GM23338 (cell line): ENCODE measurements around the gene GPC6. TPM values are rescaled to one million over a fixed set of nuclear protein-coding genes. Genes with fewer than 3 reads are reported as not detected.

Source experiments
- ATAC-seq: fragments of 200-7000 bp; cut with Tn5 transposase; 3 replicates; pipeline ENCODE4 v1.9.1; 2020
- DNase-seq: peaks from one replicate; pipeline ENCODE4 v3.0.0-alpha.2; 2015; ENCODE audit warnings: low spot score
- H2AFZ ChIP-seq: fragments of 200-600 bp; sonication (generic); 2 replicates; pipeline ENCODE4 v1.8.0; 2016; ENCODE audit warnings: antibody characterized with exemption, mild to moderate bottlenecking, moderate library complexity
- H3F3A ChIP-seq: fragments of 200-600 bp; sonication (generic); replicated peaks from 2 replicates; pipeline ENCODE4 v1.8.0; 2017; ENCODE audit warnings: antibody characterized with exemption, mixed run types, low read depth
- H3K27ac ChIP-seq: fragments of 200-600 bp; sonication (generic); 2 replicates; pipeline ENCODE4 v1.6.1; 2016; ENCODE audit warnings: low read depth
- H3K27me3 ChIP-seq: fragments of 200-600 bp; sonication (generic); 2 replicates; pipeline ENCODE4 v1.8.0; 2016; ENCODE audit warnings: mild to moderate bottlenecking, mixed run types, moderate library complexity; ENCODE audit not compliant: insufficient read depth
- H3K36me3 ChIP-seq: fragments of 200-600 bp; sonication (generic); 2 replicates; pipeline ENCODE4 v1.8.0; 2016; ENCODE audit warnings: mild to moderate bottlenecking; ENCODE audit not compliant: insufficient read depth
- H3K4me1 ChIP-seq: fragments of 200-600 bp; sonication (generic); 2 replicates; pipeline ENCODE4 v1.8.0; 2016; ENCODE audit warnings: mild to moderate bottlenecking, moderate library complexity; ENCODE audit not compliant: insufficient read depth
- H3K4me2 ChIP-seq: fragments of 200-600 bp; sonication (generic); 2 replicates; pipeline ENCODE4 v1.7.1; 2017; ENCODE audit warnings: mixed run types
- H3K4me3 ChIP-seq: fragments of 200-600 bp; sonication (generic); 2 replicates; pipeline ENCODE4 v1.6.1; 2016; ENCODE audit warnings: mixed run types
- H3K79me2 ChIP-seq: fragments of 200-600 bp; sonication (generic); replicated peaks from 2 replicates; pipeline ENCODE4 v1.8.0; 2017; ENCODE audit warnings: mild to moderate bottlenecking; ENCODE audit not compliant: insufficient read depth
- H3K9me2 ChIP-seq: fragments of 200-600 bp; sonication (generic); 2 replicates; pipeline ENCODE4 v1.8.0; 2017; ENCODE audit not compliant: insufficient read depth
- H4K20me1 ChIP-seq: fragments of 200-600 bp; sonication (generic); replicated peaks from 2 replicates; pipeline ENCODE4 v1.8.0; 2017; ENCODE audit warnings: mild to moderate bottlenecking; ENCODE audit not compliant: insufficient read depth
- H3K27ac Mint-ChIP-seq: 2 replicates; pipeline ENCODE4 v1.8.0; 2020; ENCODE audit warnings: inconsistent platforms, mild to moderate bottlenecking, moderate library complexity, mixed read lengths
- H3K27me3 Mint-ChIP-seq: 3 replicates; pipeline ENCODE4 v1.8.0; 2022; ENCODE audit warnings: low read depth, mild to moderate bottlenecking, moderate library complexity, mixed read lengths, inconsistent platforms; ENCODE audit not compliant: insufficient read depth, poor library complexity
- H3K36me3 Mint-ChIP-seq: 3 replicates; pipeline ENCODE4 v1.8.0; 2021; ENCODE audit warnings: low read depth, mild to moderate bottlenecking, inconsistent platforms, moderate library complexity, mixed read lengths
- H3K4me1 Mint-ChIP-seq: 3 replicates; pipeline ENCODE4 v1.8.0; 2020; ENCODE audit warnings: mild to moderate bottlenecking, inconsistent platforms, mixed read lengths
- H3K4me3 Mint-ChIP-seq: 3 replicates; pipeline ENCODE4 v1.8.0; 2021; ENCODE audit warnings: moderate library complexity, mild to moderate bottlenecking, inconsistent platforms, mixed read lengths
- H3K9me3 Mint-ChIP-seq: 3 replicates; pipeline ENCODE4 v1.8.0; 2020; ENCODE audit warnings: moderate library complexity, mild to moderate bottlenecking, inconsistent platforms, mixed read lengths
- CREB1 ChIP-seq: fragments of 250-450 bp; sonication (Bioruptor Pico); IDR thresholded peaks from 2 replicates; pipeline ENCODE4 v1.5.0; 2020; ENCODE audit warnings: low read depth, mild to moderate bottlenecking, moderate library complexity
- ETS1 ChIP-seq: IDR thresholded peaks from 2 replicates; pipeline ENCODE4 v1.6.1; 2016; ENCODE audit warnings: antibody characterized with exemption
- EZH2 ChIP-seq: fragments of 200-600 bp; sonication (generic); IDR thresholded peaks from one replicate; pipeline ENCODE4 v1.8.0; 2017; ENCODE audit warnings: antibody characterized with exemption, mild to moderate bottlenecking, low read depth; ENCODE audit not compliant: unreplicated experiment
- EZH2phosphoT487 ChIP-seq: fragments of 200-600 bp; sonication (generic); IDR thresholded peaks from one replicate; pipeline ENCODE4 v1.8.1; 2018; ENCODE audit warnings: antibody characterized with exemption; ENCODE audit not compliant: unreplicated experiment
- JUNB ChIP-seq: IDR thresholded peaks from one replicate; pipeline ENCODE4 v1.6.1; 2016; ENCODE audit warnings: antibody characterized with exemption; ENCODE audit not compliant: unreplicated experiment
- NANOG ChIP-seq: IDR thresholded peaks from 2 replicates; pipeline ENCODE4 v1.6.1; 2016; ENCODE audit warnings: antibody characterized with exemption, borderline replicate concordance
- REST ChIP-seq: IDR thresholded peaks from one replicate; pipeline ENCODE4 v1.6.1; 2018; ENCODE audit warnings: antibody characterized with exemption; ENCODE audit not compliant: unreplicated experiment
- ZNF114 ChIP-seq: fragments of 250-450 bp; sonication (Bioruptor Pico); IDR thresholded peaks from 2 replicates; pipeline ENCODE4 v1.5.0; 2020; ENCODE audit warnings: mild to moderate bottlenecking, moderate library complexity
- ZNF331 ChIP-seq: fragments of 250-450 bp; sonication (Bioruptor Pico); IDR thresholded peaks from 2 replicates; pipeline ENCODE4 v1.5.0; 2020; ENCODE audit warnings: low read depth, mild to moderate bottlenecking, moderate library complexity
- polyA plus RNA-seq: library from polyadenylated mRNA; unstranded; fragments of >200 nt; fragmentation: Nextera tagmentation; extraction: Ambion mirVana; gene quantifications from 2 replicates; pipeline ENCODE4 v1.2.1, GENCODE V29; 2016
- total RNA-seq: library from RNA; depleted of rRNA; stranded (reverse); fragments of >200 nt; shearing (Covaris generic); gene quantifications from 2 replicates; pipeline ENCODE4 v1.2.3, GENCODE V29; 2014
- TF ChIP-seq, protein P1 (sequence below), 2 experiments: fragments of 200-600 bp in 1 of 2; sonication (generic) in 1 of 2; conservative IDR thresholded peaks; 2 replicates each; pipeline versions ENCODE4 v1.5.1 to v1.6.1; 2016 to 2017; ENCODE audit warnings: antibody characterized with exemption in 2 of 2, low read depth in 2 of 2, mild to moderate bottlenecking in 2 of 2, moderate library complexity in 1 of 2

The GPC6 gene
- total and polyA plus RNA-seq, 2 experiments from 2014 or later: 6.4 to 28.6 TPM

GRCh38 chr13:93872786-93873347 is 646.3 kb downstream of the GPC6 start:
- Histone ChIP-seq H3K27ac (no peak overlapping the region), H3K9me2 (no peaks in the 10 kb centered on the region), H2AFZ (no peak overlapping the region), H4K20me1 (no peaks in the 10 kb centered on the region), H3K27me3 (no peaks in the 10 kb centered on the region), H3K4me2 (no peak overlapping the region), H3F3A (no peaks in the 10 kb centered on the region), H3K36me3 (no peaks in the 10 kb centered on the region), H3K4me1 (no peaks in the 10 kb centered on the region; the same call in 1 of the 2 replicates), H3K4me3 (no peak overlapping the region), H3K79me2 (no peaks in the 10 kb centered on the region)
- H3K9me3 Mint-ChIP-seq: peaks cover 3% of the 10 kb centered on the region
- no peak overlapping the region for H3K27ac Mint-ChIP-seq
- DNase-seq (no peak), ATAC-seq (no peak)
- H3K27me3 Mint-ChIP-seq: no peaks in the 10 kb centered on the region
- no peak overlapping the region for H3K4me3 Mint-ChIP-seq
- H3K4me1 Mint-ChIP-seq: no peaks in the 10 kb centered on the region
- TF ChIP-seq CREB1 (CRISPR knock-in tag): no peak
- no peak for TF ChIP-seq ZNF331
- no peak for TF ChIP-seq ZNF114 (CRISPR knock-in tag)
- no peak for TF ChIP-seq ETS1
- no peak for TF ChIP-seq EZH2phosphoT487
- TF ChIP-seq EZH2: no peak
- TF ChIP-seq REST: no peak
- TF ChIP-seq NANOG: no peak
- no peak for TF ChIP-seq JUNB
- TF ChIP-seq, protein P1, sequence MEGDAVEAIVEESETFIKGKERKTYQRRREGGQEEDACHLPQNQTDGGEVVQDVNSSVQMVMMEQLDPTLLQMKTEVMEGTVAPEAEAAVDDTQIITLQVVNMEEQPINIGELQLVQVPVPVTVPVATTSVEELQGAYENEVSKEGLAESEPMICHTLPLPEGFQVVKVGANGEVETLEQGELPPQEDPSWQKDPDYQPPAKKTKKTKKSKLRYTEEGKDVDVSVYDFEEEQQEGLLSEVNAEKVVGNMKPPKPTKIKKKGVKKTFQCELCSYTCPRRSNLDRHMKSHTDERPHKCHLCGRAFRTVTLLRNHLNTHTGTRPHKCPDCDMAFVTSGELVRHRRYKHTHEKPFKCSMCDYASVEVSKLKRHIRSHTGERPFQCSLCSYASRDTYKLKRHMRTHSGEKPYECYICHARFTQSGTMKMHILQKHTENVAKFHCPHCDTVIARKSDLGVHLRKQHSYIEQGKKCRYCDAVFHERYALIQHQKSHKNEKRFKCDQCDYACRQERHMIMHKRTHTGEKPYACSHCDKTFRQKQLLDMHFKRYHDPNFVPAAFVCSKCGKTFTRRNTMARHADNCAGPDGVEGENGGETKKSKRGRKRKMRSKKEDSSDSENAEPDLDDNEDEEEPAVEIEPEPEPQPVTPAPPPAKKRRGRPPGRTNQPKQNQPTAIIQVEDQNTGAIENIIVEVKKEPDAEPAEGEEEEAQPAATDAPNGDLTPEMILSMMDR (conservative IDR thresholded peaks at IDR 0.05; ENCODE audit: low read depth in 2 of 2): no peak
- peaks cover 4% of the 10 kb centered on the region; the same call in 1 of the 3 replicates for H3K36me3 Mint-ChIP-seq
